Osteocyte (in vitro differentiated cells): ENCODE data around the gene GGT1. TPM values are rescaled to one million over a fixed set of nuclear protein-coding genes. Genes with fewer than 3 reads are reported as not detected.
A peak's percentile ranks its signal among the peaks of the same experiment; 100 is the strongest.
"Not testable (repeated sequence)": the region's sequence is repeated elsewhere in the genome, so short reads cannot be mapped to it uniquely, and the experiment has no call there.

Experiments used
- DNase-seq: peaks from one replicate; pipeline ENCODE4 v3.0.0; 2021; ENCODE audit warnings: mixed read lengths; ENCODE audit not compliant: unreplicated experiment; ENCODE audit errors: extremely low spot score
- H3K27ac Mint-ChIP-seq: one replicate; pipeline ENCODE4 v1.8.0; 2021; ENCODE audit warnings: mild to moderate bottlenecking, mixed read lengths; ENCODE audit not compliant: unreplicated experiment
- H3K27me3 Mint-ChIP-seq: one replicate; pipeline ENCODE4 v1.8.0; 2021; ENCODE audit warnings: mixed read lengths; ENCODE audit not compliant: unreplicated experiment
- H3K36me3 Mint-ChIP-seq: one replicate; pipeline ENCODE4 v1.8.0; 2021; ENCODE audit warnings: mixed read lengths; ENCODE audit not compliant: unreplicated experiment
- H3K4me1 Mint-ChIP-seq: one replicate; pipeline ENCODE4 v1.8.0; 2021; ENCODE audit warnings: mixed read lengths; ENCODE audit not compliant: unreplicated experiment
- H3K4me3 Mint-ChIP-seq: one replicate; pipeline ENCODE4 v1.8.0; 2021; ENCODE audit warnings: mild to moderate bottlenecking, moderate library complexity, mixed read lengths; ENCODE audit not compliant: unreplicated experiment
- H3K9me3 Mint-ChIP-seq: one replicate; pipeline ENCODE4 v1.8.0; 2021; ENCODE audit warnings: mixed read lengths; ENCODE audit not compliant: unreplicated experiment
- total RNA-seq: library from RNA; stranded (reverse); gene quantifications from 2 replicates; pipeline ENCODE4 v1.2.1, GENCODE V29; 2021
- TF ChIP-seq, protein P1 (sequence below): fragments of 200-600 bp; sonication (generic); IDR thresholded peaks from 2 replicates; pipeline ENCODE4 v1.5.0; 2021; ENCODE audit warnings: antibody characterized with exemption, mild to moderate bottlenecking, moderate library complexity

GGT1 gene
- total RNA-seq, 1 donor from 2014 or later, result 2.6 TPM

DNA sequence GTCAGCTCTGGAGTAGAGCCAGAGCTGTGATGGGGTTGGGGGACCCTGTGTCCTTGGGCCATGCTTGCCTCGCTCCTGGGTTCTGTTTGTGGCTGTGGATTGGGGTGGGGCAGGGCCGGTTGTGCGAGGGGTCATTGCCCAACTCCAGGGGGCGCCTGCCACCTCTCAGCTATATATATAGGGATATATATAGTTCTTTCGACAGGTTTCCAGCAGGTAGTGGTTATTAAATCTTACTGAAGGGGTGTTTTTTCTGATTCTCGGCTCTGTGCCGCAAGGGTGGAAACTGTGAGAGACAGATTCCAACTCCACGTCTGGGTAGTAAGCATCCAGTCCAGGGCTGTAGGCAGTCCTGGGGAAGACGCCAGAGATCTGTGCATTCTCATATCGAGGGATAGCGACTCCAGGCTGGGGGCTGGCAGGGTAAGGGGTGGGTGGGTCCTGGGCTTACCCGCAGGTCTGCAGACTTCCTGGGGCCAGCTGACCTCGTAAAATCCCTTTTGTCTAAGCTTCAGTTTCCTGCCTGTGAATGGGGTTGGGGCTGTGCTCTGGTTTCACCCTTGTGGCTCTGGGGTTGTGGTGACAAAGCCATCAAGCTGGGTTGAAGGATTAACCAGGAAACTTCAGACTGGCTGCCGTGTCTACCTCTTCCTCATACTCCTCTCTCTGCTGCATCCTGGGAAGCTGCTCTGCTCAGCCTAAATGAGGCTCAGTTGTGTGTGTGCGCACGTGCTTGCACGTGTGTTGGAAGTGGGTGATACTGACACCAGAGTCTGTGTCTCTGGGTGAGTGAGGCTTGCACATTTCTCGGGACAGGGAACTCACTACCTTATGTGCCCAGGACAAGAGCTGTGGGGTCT lies 1.0 kb downstream of the GGT1 start:
- Mint-ChIP-seq H3K4me1 (peaks cover 13% of the 10 kb centered on the region), H3K27ac (peak overlapping the region; percentile 12)
- not testable (repeated sequence) for DNase-seq, H3K36me3 Mint-ChIP-seq, H3K9me3 Mint-ChIP-seq, H3K27me3 Mint-ChIP-seq, H3K4me3 Mint-ChIP-seq
- TF ChIP-seq, protein P1, sequence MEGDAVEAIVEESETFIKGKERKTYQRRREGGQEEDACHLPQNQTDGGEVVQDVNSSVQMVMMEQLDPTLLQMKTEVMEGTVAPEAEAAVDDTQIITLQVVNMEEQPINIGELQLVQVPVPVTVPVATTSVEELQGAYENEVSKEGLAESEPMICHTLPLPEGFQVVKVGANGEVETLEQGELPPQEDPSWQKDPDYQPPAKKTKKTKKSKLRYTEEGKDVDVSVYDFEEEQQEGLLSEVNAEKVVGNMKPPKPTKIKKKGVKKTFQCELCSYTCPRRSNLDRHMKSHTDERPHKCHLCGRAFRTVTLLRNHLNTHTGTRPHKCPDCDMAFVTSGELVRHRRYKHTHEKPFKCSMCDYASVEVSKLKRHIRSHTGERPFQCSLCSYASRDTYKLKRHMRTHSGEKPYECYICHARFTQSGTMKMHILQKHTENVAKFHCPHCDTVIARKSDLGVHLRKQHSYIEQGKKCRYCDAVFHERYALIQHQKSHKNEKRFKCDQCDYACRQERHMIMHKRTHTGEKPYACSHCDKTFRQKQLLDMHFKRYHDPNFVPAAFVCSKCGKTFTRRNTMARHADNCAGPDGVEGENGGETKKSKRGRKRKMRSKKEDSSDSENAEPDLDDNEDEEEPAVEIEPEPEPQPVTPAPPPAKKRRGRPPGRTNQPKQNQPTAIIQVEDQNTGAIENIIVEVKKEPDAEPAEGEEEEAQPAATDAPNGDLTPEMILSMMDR, result peak; percentile 20

DNA sequence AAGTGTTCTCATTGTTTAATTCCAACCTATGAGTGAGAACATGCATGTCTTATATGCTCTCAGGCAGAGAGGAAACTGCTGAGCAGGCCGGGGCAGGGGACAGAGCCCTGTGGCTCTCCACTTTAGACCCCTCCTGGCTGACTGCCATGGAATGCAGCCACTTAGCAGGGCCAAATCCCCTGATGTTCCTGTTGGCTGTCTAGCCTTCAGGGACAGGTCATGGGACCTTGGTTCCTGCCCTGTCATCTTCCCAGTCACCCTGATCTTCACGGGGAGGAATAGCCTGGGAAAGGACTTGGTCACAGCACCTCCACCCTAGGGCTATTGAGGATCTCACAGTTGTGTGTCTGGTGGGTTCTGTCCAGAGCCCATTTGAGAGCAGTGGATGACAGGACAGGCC lies 3.3 kb downstream of the GGT1 start:
- H3K4me3 Mint-ChIP-seq, H3K36me3 Mint-ChIP-seq, H3K27me3 Mint-ChIP-seq, H3K9me3 Mint-ChIP-seq, DNase-seq: not testable (repeated sequence)
- Mint-ChIP-seq H3K27ac (peak overlapping the region; percentile 27), H3K4me1 (peaks cover 13% of the 10 kb centered on the region)

DNA sequence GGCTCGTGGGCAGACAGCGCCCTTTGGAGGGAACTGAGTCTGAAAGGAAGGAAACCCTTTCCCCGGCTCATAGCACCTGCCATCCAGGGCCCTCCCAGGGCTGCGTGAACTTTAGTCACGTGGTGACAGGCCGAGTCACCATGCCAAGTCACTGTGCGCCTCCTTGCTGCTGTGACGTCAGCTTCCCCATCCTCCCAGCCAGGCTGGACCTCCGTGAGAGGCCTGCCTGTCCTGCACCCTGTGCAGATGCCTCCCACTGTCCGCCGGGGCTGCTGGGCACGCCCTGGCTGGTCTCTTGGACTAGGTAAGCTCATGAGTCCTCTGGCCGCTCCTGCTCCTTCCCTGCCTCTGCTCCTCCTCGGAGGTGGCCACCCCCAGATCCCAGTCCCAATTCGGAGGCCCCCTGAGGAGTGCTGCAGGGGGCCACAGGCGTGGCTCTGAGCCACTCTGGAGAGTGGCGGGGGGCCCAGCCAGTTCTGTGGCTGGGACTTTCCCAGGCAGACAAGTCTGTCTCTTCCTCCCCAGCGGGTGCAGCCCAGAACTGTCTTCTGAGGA lies 4.5 kb downstream of the GGT1 start:
- H3K27ac Mint-ChIP-seq, DNase-seq, H3K36me3 Mint-ChIP-seq, H3K27me3 Mint-ChIP-seq, H3K9me3 Mint-ChIP-seq, H3K4me3 Mint-ChIP-seq: not testable (repeated sequence)
- peaks cover 13% of the 10 kb centered on the region for H3K4me1 Mint-ChIP-seq

DNA sequence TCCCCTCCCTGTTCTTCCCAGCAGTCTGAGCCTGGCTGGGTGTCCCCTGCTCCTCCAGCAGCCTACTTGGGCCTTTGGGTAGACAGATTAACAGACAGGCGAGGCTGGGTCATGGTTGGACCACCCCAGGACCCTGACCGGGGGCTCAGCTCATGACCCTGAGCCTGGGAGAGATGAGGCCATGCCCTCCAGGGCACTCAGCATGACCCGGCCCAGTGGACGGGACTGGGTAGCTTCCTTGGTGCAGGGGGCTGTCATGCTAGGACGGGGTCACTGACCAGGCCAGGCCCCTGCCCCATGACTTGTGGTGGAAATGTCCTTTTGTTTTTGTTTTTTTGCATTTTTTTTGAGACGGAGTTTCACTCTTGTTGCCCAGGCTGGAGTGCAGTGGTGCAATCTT lies 5.3 kb downstream of the GGT1 start:
- H3K4me3 Mint-ChIP-seq, H3K9me3 Mint-ChIP-seq, H3K36me3 Mint-ChIP-seq, H3K27me3 Mint-ChIP-seq, DNase-seq, H3K27ac Mint-ChIP-seq: not testable (repeated sequence)
- peaks cover 11% of the 10 kb centered on the region for H3K4me1 Mint-ChIP-seq

DNA sequence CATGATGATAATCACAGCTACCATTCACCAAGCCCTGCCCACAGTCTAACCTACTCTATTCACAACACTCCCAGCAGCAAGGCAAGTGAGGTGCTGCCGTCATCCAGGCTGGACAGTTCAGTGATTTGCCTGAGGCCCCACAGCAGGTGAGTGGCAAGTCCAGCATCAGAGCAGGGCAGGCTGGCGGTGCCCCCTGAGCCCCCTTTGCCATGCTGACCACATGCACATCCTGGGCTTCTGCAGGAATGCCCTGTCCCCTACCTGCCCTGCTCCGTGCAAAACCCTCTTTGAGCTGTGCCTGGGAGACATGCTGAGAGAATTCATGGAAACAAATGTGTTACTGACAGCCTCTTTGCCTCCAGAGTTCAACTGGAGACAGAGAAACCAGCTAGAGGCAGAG lies 6.9 kb downstream of the GGT1 start:
- not testable (repeated sequence) for H3K36me3 Mint-ChIP-seq, H3K4me1 Mint-ChIP-seq, H3K4me3 Mint-ChIP-seq, DNase-seq, H3K27me3 Mint-ChIP-seq, H3K27ac Mint-ChIP-seq, H3K9me3 Mint-ChIP-seq

DNA sequence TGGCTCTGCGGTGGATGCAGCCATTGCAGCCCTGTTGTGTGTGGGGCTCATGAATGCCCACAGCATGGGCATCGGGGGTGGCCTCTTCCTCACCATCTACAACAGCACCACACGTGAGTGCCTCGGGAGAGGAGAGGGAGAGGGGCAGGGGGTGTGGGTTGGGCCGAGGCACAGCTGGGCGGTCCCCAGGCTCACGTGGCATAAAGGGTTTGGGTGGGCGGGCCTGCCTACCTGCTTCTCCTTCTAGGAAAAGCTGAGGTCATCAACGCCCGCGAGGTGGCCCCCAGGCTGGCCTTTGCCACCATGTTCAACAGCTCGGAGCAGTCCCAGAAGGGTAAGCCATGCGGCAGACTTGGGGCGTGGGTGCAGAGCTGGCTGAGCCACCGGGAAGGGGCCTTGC lies 11.8 kb downstream of the GGT1 start:
- DNase-seq, H3K9me3 Mint-ChIP-seq, H3K27me3 Mint-ChIP-seq, H3K4me1 Mint-ChIP-seq, H3K36me3 Mint-ChIP-seq, H3K4me3 Mint-ChIP-seq, H3K27ac Mint-ChIP-seq: not testable (repeated sequence)

DNA sequence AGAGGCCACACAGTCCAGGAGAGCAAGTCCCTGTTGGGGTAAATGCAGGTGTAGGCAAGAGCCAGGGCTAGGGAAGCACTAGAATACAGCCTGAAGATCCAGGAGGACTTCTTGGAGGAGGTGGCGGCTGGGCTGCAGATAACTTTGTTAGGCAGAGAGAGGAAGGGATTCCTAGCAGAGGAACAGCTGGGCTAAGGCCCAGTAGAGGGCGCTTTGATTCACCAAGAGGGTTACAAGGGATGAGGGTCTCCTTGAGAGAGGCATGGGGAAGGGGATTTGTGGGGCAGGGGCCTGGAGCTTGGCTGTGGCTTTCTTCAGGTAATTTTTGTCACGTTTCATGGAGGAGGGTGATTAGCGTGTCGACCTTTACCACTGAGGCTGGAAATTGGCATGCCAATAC lies 18.3 kb downstream of the GGT1 start:
- not testable (repeated sequence) for H3K9me3 Mint-ChIP-seq, H3K4me1 Mint-ChIP-seq, H3K27ac Mint-ChIP-seq, H3K27me3 Mint-ChIP-seq, H3K4me3 Mint-ChIP-seq, DNase-seq, H3K36me3 Mint-ChIP-seq

DNA sequence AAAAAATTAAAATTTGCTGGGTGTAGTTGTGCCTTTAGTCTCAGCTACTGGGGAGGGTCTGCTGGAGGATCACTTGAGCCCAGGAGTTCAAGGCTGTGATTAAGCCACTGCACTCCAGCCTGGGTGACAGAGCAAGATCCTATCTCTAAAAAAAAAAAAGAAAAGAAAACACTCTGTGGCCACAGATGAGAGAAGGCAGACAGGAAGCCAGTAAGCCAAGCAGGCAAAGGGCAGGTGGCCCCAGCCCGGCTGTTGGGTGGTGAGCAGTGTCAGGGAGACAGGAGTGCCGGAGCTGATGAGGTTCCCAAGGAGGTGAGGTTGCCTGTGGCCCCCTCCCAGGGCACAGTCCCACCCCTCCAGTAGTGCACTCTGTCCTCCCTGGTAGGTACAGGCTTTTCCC lies 19.6 kb downstream of the GGT1 start:
- not testable (repeated sequence) for H3K9me3 Mint-ChIP-seq, H3K4me1 Mint-ChIP-seq, H3K27ac Mint-ChIP-seq, DNase-seq, H3K27me3 Mint-ChIP-seq, H3K36me3 Mint-ChIP-seq, H3K4me3 Mint-ChIP-seq

DNA sequence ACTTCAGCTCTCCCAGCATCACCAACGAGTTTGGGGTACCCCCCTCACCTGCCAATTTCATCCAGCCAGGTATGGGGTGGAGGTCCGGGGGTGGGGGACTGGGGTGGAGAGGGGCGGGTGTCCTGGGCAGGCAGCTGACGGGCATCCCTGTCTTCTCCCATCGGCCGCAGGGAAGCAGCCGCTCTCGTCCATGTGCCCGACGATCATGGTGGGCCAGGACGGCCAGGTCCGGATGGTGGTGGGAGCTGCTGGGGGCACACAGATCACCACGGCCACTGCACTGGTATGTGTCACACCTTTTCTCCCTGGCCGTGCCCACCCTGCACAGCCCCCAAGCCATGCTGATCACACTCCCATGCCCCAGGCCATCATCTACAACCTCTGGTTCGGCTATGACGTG lies 24.9 kb downstream of the GGT1 start:
- H3K4me1 Mint-ChIP-seq, H3K36me3 Mint-ChIP-seq, H3K27me3 Mint-ChIP-seq, H3K4me3 Mint-ChIP-seq, H3K27ac Mint-ChIP-seq, H3K9me3 Mint-ChIP-seq, DNase-seq: not testable (repeated sequence)
